ENCODE results near the gene PUM2.

DNA sequence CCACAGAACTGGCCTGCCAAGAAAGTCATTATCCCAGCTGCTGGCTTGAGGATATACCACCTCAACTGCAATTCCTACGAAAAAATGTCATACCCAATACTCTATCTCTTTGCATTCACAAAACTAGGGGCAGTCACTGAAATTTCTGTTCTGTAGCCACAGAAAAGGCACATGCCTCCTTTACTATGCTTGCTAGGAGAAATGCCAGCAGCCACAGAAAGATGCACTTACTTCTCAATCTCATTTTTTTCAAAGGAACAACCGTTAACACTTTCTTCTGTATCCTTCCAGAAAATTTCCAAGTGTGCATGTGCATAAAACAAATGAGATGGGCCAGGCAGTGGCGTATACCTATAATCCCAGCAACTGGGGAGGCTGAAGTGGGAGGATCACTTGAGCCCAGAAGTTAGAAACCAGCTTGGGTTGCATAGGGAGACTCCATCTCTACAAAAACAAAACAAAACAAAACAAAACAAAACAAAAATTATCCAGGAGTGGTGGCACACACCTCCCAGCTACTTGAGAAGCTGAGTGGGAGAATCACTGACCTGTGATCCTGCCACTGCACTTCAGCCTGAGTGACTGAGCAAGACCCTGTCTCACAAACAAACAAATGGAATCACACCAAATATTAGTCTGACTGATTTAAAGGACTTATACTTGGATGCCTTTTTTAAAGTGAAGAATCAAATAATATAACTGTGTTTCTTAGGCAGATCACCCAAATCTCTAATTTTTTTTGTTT, 22.4 kb upstream of the PUM2 start:
- TF ChIP-seq, protein P1, sequence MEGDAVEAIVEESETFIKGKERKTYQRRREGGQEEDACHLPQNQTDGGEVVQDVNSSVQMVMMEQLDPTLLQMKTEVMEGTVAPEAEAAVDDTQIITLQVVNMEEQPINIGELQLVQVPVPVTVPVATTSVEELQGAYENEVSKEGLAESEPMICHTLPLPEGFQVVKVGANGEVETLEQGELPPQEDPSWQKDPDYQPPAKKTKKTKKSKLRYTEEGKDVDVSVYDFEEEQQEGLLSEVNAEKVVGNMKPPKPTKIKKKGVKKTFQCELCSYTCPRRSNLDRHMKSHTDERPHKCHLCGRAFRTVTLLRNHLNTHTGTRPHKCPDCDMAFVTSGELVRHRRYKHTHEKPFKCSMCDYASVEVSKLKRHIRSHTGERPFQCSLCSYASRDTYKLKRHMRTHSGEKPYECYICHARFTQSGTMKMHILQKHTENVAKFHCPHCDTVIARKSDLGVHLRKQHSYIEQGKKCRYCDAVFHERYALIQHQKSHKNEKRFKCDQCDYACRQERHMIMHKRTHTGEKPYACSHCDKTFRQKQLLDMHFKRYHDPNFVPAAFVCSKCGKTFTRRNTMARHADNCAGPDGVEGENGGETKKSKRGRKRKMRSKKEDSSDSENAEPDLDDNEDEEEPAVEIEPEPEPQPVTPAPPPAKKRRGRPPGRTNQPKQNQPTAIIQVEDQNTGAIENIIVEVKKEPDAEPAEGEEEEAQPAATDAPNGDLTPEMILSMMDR (optimal IDR thresholded peaks at IDR 0.05 in 1 of 3, IDR thresholded peaks at IDR 0.05 in 1 of 3, conservative IDR thresholded peaks at IDR 0.05 in 1 of 3; ENCODE audit: extremely low read depth in 1 of 3, insufficient read depth in 2 of 3, low read length in 3 of 3), result no peak
- no peak for TF ChIP-seq EZH2 (IDR thresholded peaks at IDR 0.05; ENCODE audit: low read length)
